ENCODE results near the gene PDE6H. TPM values are rescaled to one million over a fixed set of nuclear protein-coding genes. Genes with fewer than 3 reads are reported as not detected.

Gene PDE6H
- total RNA-seq, 1 donor from 2014 or later: not detected

GRCh38 chr12:14931359-14931758, 41.5 kb upstream of the PDE6H start:
- Mint-ChIP-seq H3K9me3 (no peaks in the 10 kb centered on the region), H3K27ac (ENCODE audit: unreplicated experiment) (no peak overlapping the region), H3K4me3 (no peak overlapping the region), H3K36me3 (ENCODE audit: low read depth) (no peaks in the 10 kb centered on the region), H3K27me3 (ENCODE audit: low read depth) (no peaks in the 10 kb centered on the region), H3K4me1 (peaks cover 4% of the 10 kb centered on the region)
- TF ChIP-seq, protein P1, sequence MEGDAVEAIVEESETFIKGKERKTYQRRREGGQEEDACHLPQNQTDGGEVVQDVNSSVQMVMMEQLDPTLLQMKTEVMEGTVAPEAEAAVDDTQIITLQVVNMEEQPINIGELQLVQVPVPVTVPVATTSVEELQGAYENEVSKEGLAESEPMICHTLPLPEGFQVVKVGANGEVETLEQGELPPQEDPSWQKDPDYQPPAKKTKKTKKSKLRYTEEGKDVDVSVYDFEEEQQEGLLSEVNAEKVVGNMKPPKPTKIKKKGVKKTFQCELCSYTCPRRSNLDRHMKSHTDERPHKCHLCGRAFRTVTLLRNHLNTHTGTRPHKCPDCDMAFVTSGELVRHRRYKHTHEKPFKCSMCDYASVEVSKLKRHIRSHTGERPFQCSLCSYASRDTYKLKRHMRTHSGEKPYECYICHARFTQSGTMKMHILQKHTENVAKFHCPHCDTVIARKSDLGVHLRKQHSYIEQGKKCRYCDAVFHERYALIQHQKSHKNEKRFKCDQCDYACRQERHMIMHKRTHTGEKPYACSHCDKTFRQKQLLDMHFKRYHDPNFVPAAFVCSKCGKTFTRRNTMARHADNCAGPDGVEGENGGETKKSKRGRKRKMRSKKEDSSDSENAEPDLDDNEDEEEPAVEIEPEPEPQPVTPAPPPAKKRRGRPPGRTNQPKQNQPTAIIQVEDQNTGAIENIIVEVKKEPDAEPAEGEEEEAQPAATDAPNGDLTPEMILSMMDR (conservative IDR thresholded peaks at IDR 0.05): no peak
- DNase-seq (ENCODE audit: low read depth, low spot score): no peak

DNA sequence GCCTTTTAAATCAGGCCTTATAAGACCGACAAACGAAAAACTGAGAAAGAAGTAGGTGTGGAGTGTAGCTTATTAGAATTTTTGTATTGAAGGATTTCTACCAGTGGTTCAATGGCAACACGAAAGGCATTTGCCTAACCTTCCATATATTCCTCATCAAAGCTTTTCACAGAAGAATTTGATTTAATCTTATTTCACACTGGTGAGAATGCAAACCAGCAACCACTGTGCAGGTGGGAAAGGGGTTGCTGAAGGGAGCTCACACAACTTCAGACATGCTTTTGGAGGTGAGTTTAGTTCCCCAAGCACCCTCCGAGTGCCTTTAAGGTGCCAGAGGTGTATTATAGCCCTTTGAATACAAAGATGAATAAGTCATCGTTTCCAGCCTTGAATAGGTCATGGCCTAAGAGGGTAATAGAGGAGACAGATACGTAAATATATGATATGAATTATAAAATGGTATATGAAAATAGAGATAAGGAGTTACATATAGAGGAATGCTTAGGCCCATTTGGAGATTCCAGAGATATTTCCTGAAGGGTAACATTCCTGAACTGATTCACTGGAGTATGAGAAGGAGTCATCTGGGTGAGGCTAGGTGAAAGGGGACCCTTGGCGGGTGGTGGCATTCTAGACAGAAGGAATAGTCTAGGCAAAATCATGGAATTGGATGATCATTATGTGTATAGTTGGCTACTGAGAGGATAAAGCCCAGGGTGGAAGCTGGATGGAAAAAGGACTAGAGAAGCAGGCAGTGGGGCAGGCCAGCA, 40.9 kb upstream of the PDE6H start:
- no peak overlapping the region for H3K27ac Mint-ChIP-seq (ENCODE audit: unreplicated experiment)
- no peak for DNase-seq (ENCODE audit: low read depth, low spot score)
- peaks cover 4% of the 10 kb centered on the region for H3K4me1 Mint-ChIP-seq
- TF ChIP-seq, protein P1 (conservative IDR thresholded peaks at IDR 0.05): no peak
- no peaks in the 10 kb centered on the region for H3K36me3 Mint-ChIP-seq (ENCODE audit: low read depth)
- no peak overlapping the region for H3K4me3 Mint-ChIP-seq
- no peaks in the 10 kb centered on the region for H3K27me3 Mint-ChIP-seq (ENCODE audit: low read depth)
- H3K9me3 Mint-ChIP-seq: no peaks in the 10 kb centered on the region

DNA sequence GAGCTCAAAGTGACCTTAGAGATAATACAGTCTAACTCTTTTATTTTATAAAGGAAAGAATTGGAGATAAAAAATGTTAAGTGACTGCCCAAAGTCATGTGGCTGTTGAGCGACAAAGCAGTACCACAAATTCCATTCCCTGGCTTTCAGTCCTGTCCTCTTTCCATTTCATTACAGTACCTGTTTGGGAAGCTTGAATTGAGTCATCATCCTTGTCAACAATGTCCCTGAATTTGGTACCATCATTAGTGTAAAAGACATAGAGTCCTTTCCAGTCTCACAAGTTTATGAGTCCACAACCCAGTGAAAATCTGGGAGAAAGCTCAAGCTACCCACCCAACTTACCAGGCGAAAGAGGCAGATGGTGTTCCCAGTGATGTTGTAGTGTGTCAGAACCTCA, 38.3 kb upstream of the PDE6H start:
- H3K4me1 Mint-ChIP-seq: no peaks in the 10 kb centered on the region
- no peaks in the 10 kb centered on the region for H3K9me3 Mint-ChIP-seq
- no peak overlapping the region for H3K27ac Mint-ChIP-seq (ENCODE audit: unreplicated experiment)
- DNase-seq (ENCODE audit: low read depth, low spot score): no peak
- H3K4me3 Mint-ChIP-seq: no peak overlapping the region
- TF ChIP-seq, protein P1 (conservative IDR thresholded peaks at IDR 0.05): no peak
- H3K36me3 Mint-ChIP-seq (ENCODE audit: low read depth): no peaks in the 10 kb centered on the region
- no peaks in the 10 kb centered on the region for H3K27me3 Mint-ChIP-seq (ENCODE audit: low read depth)

GRCh38 chr12:14935031-14935430, 37.8 kb upstream of the PDE6H start:
- Mint-ChIP-seq H3K9me3 (no peaks in the 10 kb centered on the region), H3K27ac (ENCODE audit: unreplicated experiment) (no peak overlapping the region), H3K4me1 (no peaks in the 10 kb centered on the region), H3K27me3 (ENCODE audit: low read depth) (no peaks in the 10 kb centered on the region), H3K36me3 (ENCODE audit: low read depth) (no peaks in the 10 kb centered on the region), H3K4me3 (no peak overlapping the region)
- no peak for DNase-seq (ENCODE audit: low read depth, low spot score)
- TF ChIP-seq, protein P1 (conservative IDR thresholded peaks at IDR 0.05): no peak

DNA sequence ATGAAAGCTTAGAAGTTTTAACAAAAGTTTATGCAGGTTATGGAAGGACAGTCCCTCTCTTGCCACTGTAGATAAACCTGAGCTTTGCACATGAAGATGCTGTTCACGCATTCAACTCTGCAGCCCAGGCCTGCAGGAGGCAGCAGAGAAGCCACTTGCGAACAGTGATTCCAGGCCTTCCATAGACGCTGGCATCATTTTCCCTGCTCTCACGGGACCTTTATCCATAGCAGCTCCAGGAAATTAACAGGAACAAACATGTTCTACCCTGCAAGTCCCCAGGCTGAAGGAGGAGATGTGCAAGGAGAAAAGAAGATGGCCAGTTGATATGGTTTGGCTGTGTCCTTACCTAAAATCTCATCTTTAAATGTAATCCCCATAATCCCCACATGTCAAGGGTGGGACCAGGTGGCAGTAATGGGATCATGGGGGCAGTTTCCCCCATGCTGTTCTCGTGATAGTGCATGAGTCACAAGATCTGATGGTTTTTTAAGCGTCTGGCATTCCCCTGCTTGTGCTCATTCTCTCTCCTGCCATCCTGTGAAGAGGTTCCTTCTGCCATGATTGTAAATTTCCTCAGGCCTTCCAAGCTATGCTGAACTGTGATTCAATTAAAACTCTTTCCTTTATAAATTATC, 36.5 kb upstream of the PDE6H start:
- Mint-ChIP-seq H3K27me3 (ENCODE audit: low read depth) (no peaks in the 10 kb centered on the region), H3K36me3 (ENCODE audit: low read depth) (no peaks in the 10 kb centered on the region), H3K9me3 (no peaks in the 10 kb centered on the region), H3K4me3 (no peak overlapping the region), H3K4me1 (no peaks in the 10 kb centered on the region), H3K27ac (ENCODE audit: unreplicated experiment) (no peak overlapping the region)
- no peak for DNase-seq (ENCODE audit: low read depth, low spot score)
- TF ChIP-seq, protein P1 (conservative IDR thresholded peaks at IDR 0.05): peak; percentile 32

Measured in neural crest cell (in vitro differentiated cells).